ENCODE results near the gene MYO3B.

DNA sequence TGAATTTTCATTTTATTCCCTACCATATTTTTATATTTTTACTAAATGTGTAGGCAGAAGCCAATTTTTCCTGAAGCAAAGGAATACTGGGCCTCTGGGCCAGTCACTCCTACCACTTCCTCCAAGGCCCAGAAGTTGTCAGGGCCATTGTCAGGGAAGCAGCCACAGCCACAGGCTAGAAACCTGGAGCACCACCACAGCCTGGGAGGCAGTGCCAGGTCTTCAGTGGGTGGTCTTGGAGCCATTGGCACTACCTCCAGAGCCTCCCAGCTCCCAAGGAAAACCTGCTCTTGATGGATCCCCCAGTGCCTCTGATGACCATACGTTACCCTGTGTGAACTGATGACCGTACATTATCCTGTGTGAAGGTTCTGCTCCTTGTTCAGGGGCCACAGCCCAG, 401.6 kb downstream of the MYO3B start:
- TF ChIP-seq, protein P1, sequence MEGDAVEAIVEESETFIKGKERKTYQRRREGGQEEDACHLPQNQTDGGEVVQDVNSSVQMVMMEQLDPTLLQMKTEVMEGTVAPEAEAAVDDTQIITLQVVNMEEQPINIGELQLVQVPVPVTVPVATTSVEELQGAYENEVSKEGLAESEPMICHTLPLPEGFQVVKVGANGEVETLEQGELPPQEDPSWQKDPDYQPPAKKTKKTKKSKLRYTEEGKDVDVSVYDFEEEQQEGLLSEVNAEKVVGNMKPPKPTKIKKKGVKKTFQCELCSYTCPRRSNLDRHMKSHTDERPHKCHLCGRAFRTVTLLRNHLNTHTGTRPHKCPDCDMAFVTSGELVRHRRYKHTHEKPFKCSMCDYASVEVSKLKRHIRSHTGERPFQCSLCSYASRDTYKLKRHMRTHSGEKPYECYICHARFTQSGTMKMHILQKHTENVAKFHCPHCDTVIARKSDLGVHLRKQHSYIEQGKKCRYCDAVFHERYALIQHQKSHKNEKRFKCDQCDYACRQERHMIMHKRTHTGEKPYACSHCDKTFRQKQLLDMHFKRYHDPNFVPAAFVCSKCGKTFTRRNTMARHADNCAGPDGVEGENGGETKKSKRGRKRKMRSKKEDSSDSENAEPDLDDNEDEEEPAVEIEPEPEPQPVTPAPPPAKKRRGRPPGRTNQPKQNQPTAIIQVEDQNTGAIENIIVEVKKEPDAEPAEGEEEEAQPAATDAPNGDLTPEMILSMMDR (IDR thresholded peaks at IDR 0.05): no peak
- no peak for TF ChIP-seq POLR2A (IDR thresholded peaks at IDR 0.05)
